GM23338 (cell line): ENCODE data around the gene QKI. TPM values are rescaled to one million over a fixed set of nuclear protein-coding genes. Genes with fewer than 3 reads are reported as not detected.
A peak's percentile ranks its signal among the peaks of the same experiment; 100 is the strongest.

Experiments
- ATAC-seq: fragments of 200-7000 bp; cut with Tn5 transposase; 3 replicates; pipeline ENCODE4 v1.9.1; 2020
- DNase-seq: peaks from one replicate; pipeline ENCODE4 v3.0.0-alpha.2; 2015; ENCODE audit warnings: low spot score
- H2AFZ ChIP-seq: fragments of 200-600 bp; sonication (generic); 2 replicates; pipeline ENCODE4 v1.8.0; 2016; ENCODE audit warnings: antibody characterized with exemption, mild to moderate bottlenecking, moderate library complexity
- H3F3A ChIP-seq: fragments of 200-600 bp; sonication (generic); replicated peaks from 2 replicates; pipeline ENCODE4 v1.8.0; 2017; ENCODE audit warnings: antibody characterized with exemption, mixed run types, low read depth
- H3K27ac ChIP-seq: fragments of 200-600 bp; sonication (generic); 2 replicates; pipeline ENCODE4 v1.6.1; 2016; ENCODE audit warnings: low read depth
- H3K27me3 ChIP-seq: fragments of 200-600 bp; sonication (generic); 2 replicates; pipeline ENCODE4 v1.8.0; 2016; ENCODE audit warnings: mild to moderate bottlenecking, mixed run types, moderate library complexity; ENCODE audit not compliant: insufficient read depth
- H3K36me3 ChIP-seq: fragments of 200-600 bp; sonication (generic); 2 replicates; pipeline ENCODE4 v1.8.0; 2016; ENCODE audit warnings: mild to moderate bottlenecking; ENCODE audit not compliant: insufficient read depth
- H3K4me1 ChIP-seq: fragments of 200-600 bp; sonication (generic); 2 replicates; pipeline ENCODE4 v1.8.0; 2016; ENCODE audit warnings: mild to moderate bottlenecking, moderate library complexity; ENCODE audit not compliant: insufficient read depth
- H3K4me2 ChIP-seq: fragments of 200-600 bp; sonication (generic); 2 replicates; pipeline ENCODE4 v1.7.1; 2017; ENCODE audit warnings: mixed run types
- H3K4me3 ChIP-seq: fragments of 200-600 bp; sonication (generic); 2 replicates; pipeline ENCODE4 v1.6.1; 2016; ENCODE audit warnings: mixed run types
- H3K79me2 ChIP-seq: fragments of 200-600 bp; sonication (generic); replicated peaks from 2 replicates; pipeline ENCODE4 v1.8.0; 2017; ENCODE audit warnings: mild to moderate bottlenecking; ENCODE audit not compliant: insufficient read depth
- H3K9me2 ChIP-seq: fragments of 200-600 bp; sonication (generic); 2 replicates; pipeline ENCODE4 v1.8.0; 2017; ENCODE audit not compliant: insufficient read depth
- H4K20me1 ChIP-seq: fragments of 200-600 bp; sonication (generic); replicated peaks from 2 replicates; pipeline ENCODE4 v1.8.0; 2017; ENCODE audit warnings: mild to moderate bottlenecking; ENCODE audit not compliant: insufficient read depth
- H3K27ac Mint-ChIP-seq: 2 replicates; pipeline ENCODE4 v1.8.0; 2020; ENCODE audit warnings: inconsistent platforms, mild to moderate bottlenecking, moderate library complexity, mixed read lengths
- H3K27me3 Mint-ChIP-seq: 3 replicates; pipeline ENCODE4 v1.8.0; 2022; ENCODE audit warnings: low read depth, mild to moderate bottlenecking, moderate library complexity, mixed read lengths, inconsistent platforms; ENCODE audit not compliant: insufficient read depth, poor library complexity
- H3K36me3 Mint-ChIP-seq: 3 replicates; pipeline ENCODE4 v1.8.0; 2021; ENCODE audit warnings: low read depth, mild to moderate bottlenecking, inconsistent platforms, moderate library complexity, mixed read lengths
- H3K4me1 Mint-ChIP-seq: 3 replicates; pipeline ENCODE4 v1.8.0; 2020; ENCODE audit warnings: mild to moderate bottlenecking, inconsistent platforms, mixed read lengths
- H3K4me3 Mint-ChIP-seq: 3 replicates; pipeline ENCODE4 v1.8.0; 2021; ENCODE audit warnings: moderate library complexity, mild to moderate bottlenecking, inconsistent platforms, mixed read lengths
- H3K9me3 Mint-ChIP-seq: 3 replicates; pipeline ENCODE4 v1.8.0; 2020; ENCODE audit warnings: moderate library complexity, mild to moderate bottlenecking, inconsistent platforms, mixed read lengths
- CREB1 ChIP-seq: fragments of 250-450 bp; sonication (Bioruptor Pico); IDR thresholded peaks from 2 replicates; pipeline ENCODE4 v1.5.0; 2020; ENCODE audit warnings: low read depth, mild to moderate bottlenecking, moderate library complexity
- CTCF ChIP-seq, 2 experiments: fragments of 200-600 bp in 1 of 2; sonication (generic) in 1 of 2; conservative IDR thresholded peaks; 2 replicates each; pipeline versions ENCODE4 v1.5.1 to v1.6.1; 2016 to 2017; ENCODE audit warnings: antibody characterized with exemption in 2 of 2, low read depth in 2 of 2, mild to moderate bottlenecking in 2 of 2, moderate library complexity in 1 of 2
- ETS1 ChIP-seq: IDR thresholded peaks from 2 replicates; pipeline ENCODE4 v1.6.1; 2016; ENCODE audit warnings: antibody characterized with exemption
- EZH2 ChIP-seq: fragments of 200-600 bp; sonication (generic); IDR thresholded peaks from one replicate; pipeline ENCODE4 v1.8.0; 2017; ENCODE audit warnings: antibody characterized with exemption, mild to moderate bottlenecking, low read depth; ENCODE audit not compliant: unreplicated experiment
- EZH2phosphoT487 ChIP-seq: fragments of 200-600 bp; sonication (generic); IDR thresholded peaks from one replicate; pipeline ENCODE4 v1.8.1; 2018; ENCODE audit warnings: antibody characterized with exemption; ENCODE audit not compliant: unreplicated experiment
- JUNB ChIP-seq: IDR thresholded peaks from one replicate; pipeline ENCODE4 v1.6.1; 2016; ENCODE audit warnings: antibody characterized with exemption; ENCODE audit not compliant: unreplicated experiment
- NANOG ChIP-seq: IDR thresholded peaks from 2 replicates; pipeline ENCODE4 v1.6.1; 2016; ENCODE audit warnings: antibody characterized with exemption, borderline replicate concordance
- POLR2AphosphoS5 ChIP-seq: IDR thresholded peaks from 2 replicates; pipeline ENCODE4 v1.6.1; 2016; ENCODE audit warnings: antibody characterized with exemption, low read depth
- REST ChIP-seq: IDR thresholded peaks from one replicate; pipeline ENCODE4 v1.6.1; 2018; ENCODE audit warnings: antibody characterized with exemption; ENCODE audit not compliant: unreplicated experiment
- STAT1 ChIP-seq: IDR thresholded peaks from one replicate; pipeline ENCODE4 v1.6.1; 2016; ENCODE audit warnings: antibody characterized with exemption; ENCODE audit not compliant: unreplicated experiment
- ZNF114 ChIP-seq: fragments of 250-450 bp; sonication (Bioruptor Pico); IDR thresholded peaks from 2 replicates; pipeline ENCODE4 v1.5.0; 2020; ENCODE audit warnings: mild to moderate bottlenecking, moderate library complexity
- ZNF331 ChIP-seq: fragments of 250-450 bp; sonication (Bioruptor Pico); IDR thresholded peaks from 2 replicates; pipeline ENCODE4 v1.5.0; 2020; ENCODE audit warnings: low read depth, mild to moderate bottlenecking, moderate library complexity
- ZNF462 ChIP-seq: fragments of 250-450 bp; sonication (Bioruptor Pico); IDR thresholded peaks from 2 replicates; pipeline ENCODE4 v1.5.0; 2020; ENCODE audit warnings: mild to moderate bottlenecking, moderate library complexity
- polyA plus RNA-seq: library from polyadenylated mRNA; unstranded; fragments of >200 nt; fragmentation: Nextera tagmentation; extraction: Ambion mirVana; gene quantifications from 2 replicates; pipeline ENCODE4 v1.2.1, GENCODE V29; 2016
- total RNA-seq: library from RNA; depleted of rRNA; stranded (reverse); fragments of >200 nt; shearing (Covaris generic); gene quantifications from 2 replicates; pipeline ENCODE4 v1.2.3, GENCODE V29; 2014

Gene QKI
- total and polyA plus RNA-seq, 2 experiments from 2014 or later = 60.8 to 159 TPM

- Mint-ChIP-seq H3K9me3 (no peaks in the 10 kb centered on the region), H3K4me3 (no peak overlapping the region), H3K27ac (peak overlapping the region; percentile 56), H3K36me3 (peaks cover 12% of the 10 kb centered on the region; the same call in 2 of the 3 replicates), H3K27me3 (peaks cover 8% of the 10 kb centered on the region), H3K4me1 (peaks cover 46% of the 10 kb centered on the region)
- Histone ChIP-seq H4K20me1 (no peaks in the 10 kb centered on the region), H3K36me3 (no peaks in the 10 kb centered on the region), H3K27ac (no peak overlapping the region), H3K9me2 (no peaks in the 10 kb centered on the region), H3K79me2 (0 out of 2 replicates have a peak, but pooled peaks cover 5% of the 10 kb centered on the region), H3K4me3 (no peak overlapping the region), H3K4me1 (peaks cover 34% of the 10 kb centered on the region), H2AFZ (no peak overlapping the region), H3K27me3 (no peaks in the 10 kb centered on the region), H3K4me2 (no peak overlapping the region; the same call in 1 of the 2 replicates), H3F3A (no peaks in the 10 kb centered on the region)
- TF ChIP-seq EZH2phosphoT487 (no peak), NANOG (no peak), CTCF (conservative IDR thresholded peaks at IDR 0.05; ENCODE audit: low read depth in 2 of 2) (no peak), ETS1 (no peak), ZNF462 (CRISPR knock-in tag) (no peak), JUNB (no peak), POLR2AphosphoS5 (no peak), EZH2 (no peak), CREB1 (CRISPR knock-in tag) (no peak), REST (no peak), ZNF331 (no peak), STAT1 (no peak), ZNF114 (CRISPR knock-in tag) (no peak)
- DNase-seq (no peak), ATAC-seq (no peak)
Observed at GRCh38 chr6:163571730-163572129, 157.2 kb downstream of the QKI start.
